ENCODE results near the gene UBE2B. TPM values are rescaled to one million over a fixed set of nuclear protein-coding genes. Genes with fewer than 3 reads are reported as not detected.
"Not testable (repeated sequence)": the region's sequence is repeated elsewhere in the genome, so short reads cannot be mapped to it uniquely, and the experiment has no call there.

Gene UBE2B
- total RNA-seq (80.4 TPM), polyA plus RNA-seq (81.8 TPM)

DNA sequence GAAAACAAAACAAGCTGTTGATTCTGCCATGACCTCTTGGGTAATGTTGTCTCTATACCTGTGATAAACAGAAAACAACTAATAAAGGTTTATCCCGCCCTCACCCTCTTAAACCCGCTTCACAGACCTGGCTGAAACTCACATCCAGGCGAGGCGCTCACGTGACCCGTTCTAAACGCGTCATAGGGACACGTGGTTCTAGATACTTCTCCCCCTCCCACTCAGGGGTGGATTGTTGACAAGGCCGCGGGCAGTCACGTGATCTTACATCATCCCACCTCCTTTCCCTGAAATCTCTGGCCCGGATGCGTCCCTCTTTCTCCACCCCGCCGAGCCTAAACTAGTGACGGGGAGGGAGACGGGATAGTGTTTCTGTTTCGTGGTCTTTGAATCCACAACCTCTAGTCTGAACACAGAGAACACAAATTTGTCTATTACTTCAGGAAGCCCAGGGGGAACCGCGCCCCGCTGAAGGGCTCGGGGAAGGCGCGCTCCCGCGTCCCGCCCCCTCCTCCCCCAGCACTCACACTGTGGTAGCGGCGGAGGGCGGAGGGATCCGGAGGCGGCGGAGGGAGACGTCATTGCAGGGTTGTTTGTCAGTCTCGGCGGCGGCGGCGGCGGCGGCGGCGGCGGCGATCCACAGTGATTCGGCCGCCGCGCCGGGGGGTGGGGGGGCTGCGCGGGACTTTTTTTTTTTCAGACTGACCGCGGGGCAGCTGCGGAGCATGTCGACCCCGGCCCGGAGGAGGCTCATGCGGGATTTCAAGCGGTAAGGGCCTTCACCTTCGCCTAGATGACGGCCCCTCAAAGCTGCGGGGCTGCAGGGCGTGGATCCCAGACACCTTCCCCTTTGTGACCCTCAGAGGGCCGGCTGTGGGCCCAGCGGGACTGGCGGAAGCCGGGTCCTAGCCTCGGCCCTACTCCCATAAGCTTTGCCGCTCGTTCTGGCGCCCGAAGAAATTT lies at the start of gene UBE2B:
Gene UBE2B (plus strand): TSS at position 699 of the 963 bp plus-strand sequence. CDS start 27 bp downstream, at position 726.
- WGBS = under 1% methylated on average over 74 of the region's 74 CpGs
- peaks cover 2% of the 10 kb centered on the region for H3K36me3 ChIP-seq (ENCODE audit: insufficient read depth)
- H3K4me1 ChIP-seq (ENCODE audit: insufficient read depth) = peaks cover 2% of the 10 kb centered on the region
- DNase-seq (ENCODE audit: extremely low spot score) = peak; percentile 99
- H3K27ac ChIP-seq (ENCODE audit: low read depth) = peak within 1 kb of the TSS; percentile 99
- peak within 1 kb of the TSS; percentile 79 for H3K4me3 ChIP-seq (ENCODE audit: low read depth, low read length)

DNA sequence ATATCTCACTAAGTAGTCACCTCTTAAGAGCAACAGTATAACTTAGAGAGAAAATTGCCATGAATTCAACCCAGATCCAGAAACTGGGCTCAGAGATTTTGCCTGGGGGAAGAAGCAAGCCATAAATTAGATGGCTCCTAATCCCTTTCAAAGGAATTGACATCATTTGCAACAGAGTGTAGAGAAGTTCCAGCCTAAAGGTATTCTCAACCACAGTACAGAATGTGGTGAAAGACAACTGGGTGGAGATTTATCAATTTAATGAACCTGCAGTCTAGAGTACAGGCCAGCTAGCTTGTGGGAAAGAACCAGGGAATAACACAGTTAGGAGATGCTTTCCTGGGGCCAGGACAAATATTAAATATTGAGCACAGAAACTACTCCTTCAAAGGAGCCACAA lies 44.0 kb upstream of the UBE2B start:
- H3K27ac ChIP-seq (ENCODE audit: low read depth) = no peak overlapping the region

DNA sequence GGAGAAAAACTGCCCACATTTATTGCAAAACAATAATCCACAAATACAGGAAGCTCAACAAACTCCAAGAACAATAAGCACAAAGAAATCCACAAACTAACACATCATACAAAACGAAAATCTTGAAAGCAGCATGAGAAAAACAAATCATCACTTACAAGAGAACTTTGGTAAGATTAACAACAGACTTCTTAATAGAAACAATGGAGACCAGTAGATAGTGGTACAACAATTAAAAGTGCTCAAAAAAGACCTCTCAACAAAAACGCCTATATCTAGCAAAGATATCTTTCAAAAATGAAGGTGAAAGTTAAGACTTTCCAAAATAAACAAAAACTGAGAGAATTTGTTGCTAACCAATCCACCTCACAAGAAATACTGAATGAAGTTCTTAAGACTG lies 42.8 kb upstream of the UBE2B start:
- no peak for DNase-seq (ENCODE audit: extremely low spot score)
- WGBS = 80% methylated on average over 2 of the region's 2 CpGs

More for the DNA sequence above, 44.0 kb upstream of the UBE2B start:
- Histone ChIP-seq H3K4me3 (ENCODE audit: low read depth, low read length) (no peak overlapping the region), H3K36me3 (ENCODE audit: insufficient read depth) (no peaks in the 10 kb centered on the region), H3K4me1 (ENCODE audit: insufficient read depth) (no peaks in the 10 kb centered on the region)
- no peak for DNase-seq (ENCODE audit: extremely low spot score)

GRCh38 chr5:134336833-134337232 lies 34.5 kb upstream of the UBE2B start:
- not testable (repeated sequence) for H3K4me3 ChIP-seq (ENCODE audit: low read depth, low read length)
- WGBS = 91% methylated on average over 6 of the region's 6 CpGs

More for the DNA sequence above, 42.8 kb upstream of the UBE2B start:
- Histone ChIP-seq H3K27ac (ENCODE audit: low read depth) (no peak overlapping the region), H3K4me3 (ENCODE audit: low read depth, low read length) (no peak overlapping the region), H3K4me1 (ENCODE audit: insufficient read depth) (no peaks in the 10 kb centered on the region), H3K36me3 (ENCODE audit: insufficient read depth) (no peaks in the 10 kb centered on the region)

GRCh38 chr5:134343500-134343899 lies 27.9 kb upstream of the UBE2B start:
- not testable (repeated sequence) for H3K4me1 ChIP-seq (ENCODE audit: insufficient read depth); H3K36me3 ChIP-seq (ENCODE audit: insufficient read depth); DNase-seq (ENCODE audit: extremely low spot score); H3K4me3 ChIP-seq (ENCODE audit: low read depth, low read length); H3K27ac ChIP-seq (ENCODE audit: low read depth)
- WGBS = 90% methylated on average over 3 of the region's 3 CpGs

More at GRCh38 chr5:134336833-134337232, 34.5 kb upstream of the UBE2B start:
- not testable (repeated sequence) for H3K27ac ChIP-seq (ENCODE audit: low read depth); H3K36me3 ChIP-seq (ENCODE audit: insufficient read depth); DNase-seq (ENCODE audit: extremely low spot score); H3K4me1 ChIP-seq (ENCODE audit: insufficient read depth)

DNA sequence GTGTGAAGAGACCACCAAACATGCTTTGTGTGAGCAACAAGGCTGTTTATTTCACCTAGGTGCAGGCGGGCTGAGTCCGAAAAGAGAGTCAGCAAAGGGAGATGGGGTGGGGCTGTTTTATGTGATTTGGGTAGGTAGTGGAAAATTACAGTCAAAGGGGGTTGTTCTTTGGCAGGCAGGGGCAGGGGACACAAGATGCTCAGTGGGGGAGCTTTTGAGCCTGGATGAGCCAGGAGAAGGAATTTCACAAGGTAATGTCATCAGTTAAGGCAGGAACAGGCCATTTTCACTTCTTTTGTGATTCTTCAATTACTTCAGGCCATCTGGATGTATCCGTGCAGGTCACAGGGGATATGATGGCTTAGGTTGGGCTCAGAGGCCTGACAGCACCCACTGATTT lies 25.9 kb upstream of the UBE2B start:
- not testable (repeated sequence) for H3K4me1 ChIP-seq (ENCODE audit: insufficient read depth); H3K4me3 ChIP-seq (ENCODE audit: low read depth, low read length); H3K36me3 ChIP-seq (ENCODE audit: insufficient read depth); DNase-seq (ENCODE audit: extremely low spot score)
- peak overlapping the region; percentile 56 for H3K27ac ChIP-seq (ENCODE audit: low read depth)
- 73% methylated on average over 3 of the region's 3 CpGs for WGBS

- Histone ChIP-seq H3K4me1 (ENCODE audit: insufficient read depth) (no peaks in the 10 kb centered on the region), H3K4me3 (ENCODE audit: low read depth, low read length) (no peak overlapping the region), H3K36me3 (ENCODE audit: insufficient read depth) (no peaks in the 10 kb centered on the region), H3K27ac (ENCODE audit: low read depth) (peak overlapping the region; percentile 56)
- peak; percentile 43 for DNase-seq (ENCODE audit: extremely low spot score)
- 67% methylated on average over 2 of the region's 2 CpGs for WGBS
These were observed 25.4 kb upstream of the UBE2B start for GRCh38 chr5:134345996-134346395.

DNA sequence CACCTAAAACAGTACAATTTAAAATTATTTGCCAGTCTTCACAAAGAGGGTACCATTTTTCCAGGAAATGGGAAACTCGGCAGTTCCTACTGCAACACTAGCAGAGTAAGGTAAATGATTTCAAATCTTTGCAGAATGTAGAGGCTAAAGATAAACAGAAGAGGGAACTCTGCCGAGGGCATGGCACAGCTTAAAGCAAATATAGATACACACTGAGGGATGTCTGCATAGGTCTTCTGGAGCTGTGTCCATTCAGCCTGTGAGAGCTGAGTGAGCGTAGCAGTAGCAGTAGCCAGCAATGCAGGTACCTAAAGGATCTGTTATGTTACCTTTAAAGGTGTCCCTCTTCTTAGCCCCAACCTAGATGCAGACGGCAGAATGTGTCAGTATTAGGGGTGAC lies 21.9 kb upstream of the UBE2B start:
- Histone ChIP-seq H3K36me3 (ENCODE audit: insufficient read depth) (no peaks in the 10 kb centered on the region), H3K4me3 (ENCODE audit: low read depth, low read length) (no peak overlapping the region), H3K4me1 (ENCODE audit: insufficient read depth) (no peaks in the 10 kb centered on the region), H3K27ac (ENCODE audit: low read depth) (no peak overlapping the region)
- 86% methylated on average over 4 of the region's 4 CpGs for WGBS
- no peak for DNase-seq (ENCODE audit: extremely low spot score)

DNA sequence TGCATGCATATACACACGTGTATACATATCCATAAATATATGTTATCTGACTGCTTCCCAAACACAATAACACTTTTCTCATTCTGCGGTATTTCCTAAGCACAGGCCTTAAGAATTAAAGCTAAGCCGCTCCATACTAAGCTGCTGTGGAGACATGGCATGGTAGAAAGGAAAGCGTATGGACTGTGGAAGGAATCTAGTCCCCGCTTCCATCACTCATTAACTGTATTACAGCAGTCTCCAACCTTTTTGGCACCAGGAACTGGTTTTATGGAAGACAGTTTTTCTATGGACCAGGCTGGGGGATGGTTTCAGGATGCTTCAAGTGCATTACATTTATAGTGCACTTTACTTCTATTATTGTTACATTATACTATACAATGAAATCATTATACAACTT lies 15.7 kb upstream of the UBE2B start:
- H3K36me3 ChIP-seq (ENCODE audit: insufficient read depth) = no peaks in the 10 kb centered on the region
- H3K27ac ChIP-seq (ENCODE audit: low read depth) = no peak overlapping the region
- 91% methylated on average over 5 of the region's 5 CpGs for WGBS
- no peaks in the 10 kb centered on the region for H3K4me1 ChIP-seq (ENCODE audit: insufficient read depth)
- no peak overlapping the region for H3K4me3 ChIP-seq (ENCODE audit: low read depth, low read length)
- no peak for DNase-seq (ENCODE audit: extremely low spot score)

- no peaks in the 10 kb centered on the region for H3K36me3 ChIP-seq (ENCODE audit: insufficient read depth)
- H3K4me3 ChIP-seq (ENCODE audit: low read depth, low read length) = no peak overlapping the region
- WGBS = 94% methylated on average over 1 of the region's 1 CpG
These were observed 5.8 kb upstream of the UBE2B start for GRCh38 chr5:134365604-134366003.

DNA sequence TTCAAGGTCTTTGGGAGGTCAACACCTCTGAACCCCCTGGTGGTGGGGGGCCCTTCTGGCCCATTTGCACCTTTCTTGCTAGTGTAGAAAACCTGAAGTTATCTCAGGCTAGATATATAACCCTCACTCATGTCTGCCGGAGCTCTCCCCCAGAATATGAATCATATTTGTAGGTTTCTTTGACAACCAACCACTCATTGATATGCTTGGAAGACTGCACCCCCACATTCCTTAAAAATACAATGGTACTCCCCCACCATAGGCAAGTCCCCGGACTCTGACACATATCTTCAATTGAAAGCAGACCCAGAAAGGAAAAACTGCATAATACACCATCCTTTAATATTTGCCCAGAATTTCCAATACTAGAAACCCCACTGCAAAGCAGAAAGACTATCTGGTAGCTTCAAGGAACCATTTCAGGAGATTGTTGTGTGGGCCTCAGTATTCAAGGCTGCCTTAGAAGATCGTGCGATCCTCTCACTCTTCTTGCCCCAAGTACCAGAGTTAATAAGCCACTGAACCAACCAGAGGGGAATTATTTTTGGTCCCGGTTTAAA lies 978 bp upstream of the UBE2B start:
- no peak for DNase-seq (ENCODE audit: extremely low spot score)
- Histone ChIP-seq H3K27ac (ENCODE audit: low read depth) (peak overlapping the region; percentile 79), H3K4me1 (ENCODE audit: insufficient read depth) (peaks cover 2% of the 10 kb centered on the region), H3K36me3 (ENCODE audit: insufficient read depth) (peaks cover 2% of the 10 kb centered on the region), H3K4me3 (ENCODE audit: low read depth, low read length) (peak overlapping the region; percentile 38)
- WGBS = 26% methylated on average over 5 of the region's 5 CpGs

More at GRCh38 chr5:134365604-134366003, 5.8 kb upstream of the UBE2B start:
- no peak overlapping the region for H3K27ac ChIP-seq (ENCODE audit: low read depth)
- no peak for DNase-seq (ENCODE audit: extremely low spot score)
- peaks cover 2% of the 10 kb centered on the region for H3K4me1 ChIP-seq (ENCODE audit: insufficient read depth)

DNA sequence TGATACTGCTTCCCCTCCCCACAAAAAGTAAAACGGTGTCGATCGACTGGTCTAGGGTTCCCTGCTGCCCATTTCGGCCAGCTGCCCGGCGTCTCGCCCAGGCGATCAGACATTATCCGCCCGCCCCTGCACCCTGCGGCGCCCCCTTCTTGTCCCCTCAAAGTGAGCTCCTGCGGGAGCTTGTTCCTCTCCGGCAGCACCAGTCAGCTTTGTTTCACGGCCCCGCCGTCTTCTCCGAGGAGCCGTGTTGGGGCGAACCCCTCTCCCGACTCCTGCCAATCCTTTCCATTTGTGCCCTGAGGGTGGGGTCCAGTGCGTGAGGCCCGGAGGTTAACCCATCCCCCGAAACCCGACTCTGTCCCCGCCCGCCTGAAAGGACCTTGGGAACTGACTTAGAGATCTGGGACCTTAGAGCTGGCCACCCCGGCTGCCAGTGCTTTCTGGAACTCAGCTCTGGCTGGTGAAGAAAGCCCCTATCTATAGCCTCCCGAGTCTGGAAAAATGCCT lies 518 bp downstream of the UBE2B start:
- Histone ChIP-seq H3K27ac (ENCODE audit: low read depth) (peak overlapping the region; percentile 99), H3K4me3 (ENCODE audit: low read depth, low read length) (peak overlapping the region; percentile 79), H3K36me3 (ENCODE audit: insufficient read depth) (peaks cover 2% of the 10 kb centered on the region), H3K4me1 (ENCODE audit: insufficient read depth) (peaks cover 2% of the 10 kb centered on the region)
- under 1% methylated on average over 29 of the region's 29 CpGs for WGBS
- no peak for DNase-seq (ENCODE audit: extremely low spot score)

DNA sequence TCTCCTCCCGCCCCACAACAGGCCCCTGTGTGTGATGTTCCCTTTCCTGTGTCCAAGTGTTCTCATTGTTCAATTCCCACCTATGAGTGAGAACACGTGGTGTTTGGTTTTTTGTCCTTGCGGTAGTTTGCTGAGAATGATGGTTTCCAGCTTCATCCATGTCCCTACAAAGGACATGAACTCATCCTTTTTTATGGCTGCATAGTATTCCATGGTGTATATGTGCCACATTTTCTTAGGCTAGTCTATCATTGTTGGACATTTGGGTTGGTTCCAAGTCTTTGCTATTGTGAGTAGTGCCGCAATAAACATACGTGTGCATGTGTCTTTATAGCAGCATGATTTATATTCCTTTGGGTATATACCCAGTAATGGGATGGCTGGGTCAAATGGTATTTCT lies 2.3 kb downstream of the UBE2B start:
- H3K27ac ChIP-seq (ENCODE audit: low read depth); H3K4me3 ChIP-seq (ENCODE audit: low read depth, low read length); DNase-seq (ENCODE audit: extremely low spot score); H3K4me1 ChIP-seq (ENCODE audit: insufficient read depth); H3K36me3 ChIP-seq (ENCODE audit: insufficient read depth): not testable (repeated sequence)
- WGBS = 97% methylated on average over 4 of the region's 5 CpGs

- Histone ChIP-seq H3K36me3 (ENCODE audit: insufficient read depth) (peaks cover 3% of the 10 kb centered on the region), H3K4me1 (ENCODE audit: insufficient read depth) (peaks cover 2% of the 10 kb centered on the region), H3K27ac (ENCODE audit: low read depth) (no peak overlapping the region), H3K4me3 (ENCODE audit: low read depth, low read length) (no peak overlapping the region)
- DNase-seq (ENCODE audit: extremely low spot score) = no peak
- WGBS = 77% methylated on average over 3 of the region's 3 CpGs
These were observed 2.9 kb downstream of the UBE2B start for GRCh38 chr5:134374232-134374631.
